Measurements from ENCODE around the gene ZFP36L2. TPM values are rescaled to one million over a fixed set of nuclear protein-coding genes. Genes with fewer than 3 reads are reported as not detected.

Gene ZFP36L2
- polyA plus RNA-seq, 1 of the 3 experiments (the other 2 are of a cell fraction): 18.4 TPM

DNA sequence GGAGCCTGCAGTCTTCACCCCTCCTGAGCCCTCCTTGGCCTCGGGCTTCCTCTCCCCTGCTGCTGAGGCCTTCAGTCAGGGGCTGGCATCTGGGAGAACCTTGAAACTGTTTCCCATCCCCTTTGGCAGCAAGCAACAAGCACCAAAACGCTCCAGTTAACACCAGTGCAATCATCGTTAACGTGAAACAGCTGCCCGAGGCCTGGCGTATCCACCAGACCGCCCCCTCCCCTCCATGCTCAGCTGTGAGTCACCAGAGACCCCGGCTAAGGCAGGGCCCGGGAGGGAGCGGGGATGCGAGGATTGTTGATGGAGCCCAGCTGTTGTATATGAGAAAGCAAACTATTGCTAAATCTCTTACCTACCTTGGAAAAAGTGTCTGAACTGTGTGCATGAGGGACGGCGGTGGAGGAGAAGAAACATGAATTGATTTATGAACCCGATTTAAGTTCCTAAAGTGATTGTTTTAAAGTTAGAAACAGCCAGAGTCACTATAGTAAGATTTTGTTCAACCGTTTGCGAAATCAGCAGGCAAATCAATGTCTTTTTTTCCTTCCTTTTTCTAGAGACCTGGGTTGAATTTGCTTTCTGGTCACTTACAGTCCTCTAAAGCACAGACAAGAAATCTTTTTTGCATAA is 5.2 kb downstream of the ZFP36L2 start (continued):
- TF ChIP-seq, protein P1, sequence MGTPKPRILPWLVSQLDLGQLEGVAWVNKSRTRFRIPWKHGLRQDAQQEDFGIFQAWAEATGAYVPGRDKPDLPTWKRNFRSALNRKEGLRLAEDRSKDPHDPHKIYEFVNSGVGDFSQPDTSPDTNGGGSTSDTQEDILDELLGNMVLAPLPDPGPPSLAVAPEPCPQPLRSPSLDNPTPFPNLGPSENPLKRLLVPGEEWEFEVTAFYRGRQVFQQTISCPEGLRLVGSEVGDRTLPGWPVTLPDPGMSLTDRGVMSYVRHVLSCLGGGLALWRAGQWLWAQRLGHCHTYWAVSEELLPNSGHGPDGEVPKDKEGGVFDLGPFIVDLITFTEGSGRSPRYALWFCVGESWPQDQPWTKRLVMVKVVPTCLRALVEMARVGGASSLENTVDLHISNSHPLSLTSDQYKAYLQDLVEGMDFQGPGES (IDR thresholded peaks at IDR 0.05; ENCODE audit: low read depth, low read length): no peak
- peak; percentile 86 for TF ChIP-seq CHD2 (IDR thresholded peaks at IDR 0.05; ENCODE audit: low read length, partially characterized antibody)
- no peak for TF ChIP-seq EZH2phosphoT487 (IDR thresholded peaks at IDR 0.05; ENCODE audit: borderline replicate concordance, low read depth)
- no peak for TF ChIP-seq NRF1 (IDR thresholded peaks at IDR 0.05; ENCODE audit: low read depth, low read length)
- TF ChIP-seq RFX5 (IDR thresholded peaks at IDR 0.05; ENCODE audit: low read length): no peak
- TF ChIP-seq POLR2AphosphoS5 (IDR thresholded peaks at IDR 0.05; ENCODE audit: low read depth, low read length): peak; percentile 75
- TF ChIP-seq, protein P2, sequence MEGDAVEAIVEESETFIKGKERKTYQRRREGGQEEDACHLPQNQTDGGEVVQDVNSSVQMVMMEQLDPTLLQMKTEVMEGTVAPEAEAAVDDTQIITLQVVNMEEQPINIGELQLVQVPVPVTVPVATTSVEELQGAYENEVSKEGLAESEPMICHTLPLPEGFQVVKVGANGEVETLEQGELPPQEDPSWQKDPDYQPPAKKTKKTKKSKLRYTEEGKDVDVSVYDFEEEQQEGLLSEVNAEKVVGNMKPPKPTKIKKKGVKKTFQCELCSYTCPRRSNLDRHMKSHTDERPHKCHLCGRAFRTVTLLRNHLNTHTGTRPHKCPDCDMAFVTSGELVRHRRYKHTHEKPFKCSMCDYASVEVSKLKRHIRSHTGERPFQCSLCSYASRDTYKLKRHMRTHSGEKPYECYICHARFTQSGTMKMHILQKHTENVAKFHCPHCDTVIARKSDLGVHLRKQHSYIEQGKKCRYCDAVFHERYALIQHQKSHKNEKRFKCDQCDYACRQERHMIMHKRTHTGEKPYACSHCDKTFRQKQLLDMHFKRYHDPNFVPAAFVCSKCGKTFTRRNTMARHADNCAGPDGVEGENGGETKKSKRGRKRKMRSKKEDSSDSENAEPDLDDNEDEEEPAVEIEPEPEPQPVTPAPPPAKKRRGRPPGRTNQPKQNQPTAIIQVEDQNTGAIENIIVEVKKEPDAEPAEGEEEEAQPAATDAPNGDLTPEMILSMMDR (IDR thresholded peaks at IDR 0.05): no peak
- peak; percentile 83 for TF ChIP-seq JUND (IDR thresholded peaks at IDR 0.05)
- peak; percentile 74 for TF ChIP-seq MXI1 (IDR thresholded peaks at IDR 0.05; ENCODE audit: low read depth, low read length)
- no peak for TF ChIP-seq YY1 (IDR thresholded peaks at IDR 0.05; ENCODE audit: low read depth)
- TF ChIP-seq GATA2 (CRISPR knock-in tag; IDR thresholded peaks at IDR 0.05): peak; percentile 65
- TF ChIP-seq TCF12 (IDR thresholded peaks at IDR 0.05): peak; percentile 96
- peak; percentile 75 for TF ChIP-seq NFIC (IDR thresholded peaks at IDR 0.05; ENCODE audit: borderline replicate concordance)
- no peak for TF ChIP-seq GABPA (IDR thresholded peaks at IDR 0.05; ENCODE audit: low read depth)
- no peak; the same call in 1 of the 2 replicates for TF ChIP-seq ELF1 (IDR thresholded peaks at IDR 0.05)
- no peak for TF ChIP-seq USF1 (IDR thresholded peaks at IDR 0.05; ENCODE audit: borderline replicate concordance, low read depth)
- TF ChIP-seq MEF2A (IDR thresholded peaks at IDR 0.05; ENCODE audit: borderline replicate concordance, low read depth): no peak
- TF ChIP-seq, protein P3, sequence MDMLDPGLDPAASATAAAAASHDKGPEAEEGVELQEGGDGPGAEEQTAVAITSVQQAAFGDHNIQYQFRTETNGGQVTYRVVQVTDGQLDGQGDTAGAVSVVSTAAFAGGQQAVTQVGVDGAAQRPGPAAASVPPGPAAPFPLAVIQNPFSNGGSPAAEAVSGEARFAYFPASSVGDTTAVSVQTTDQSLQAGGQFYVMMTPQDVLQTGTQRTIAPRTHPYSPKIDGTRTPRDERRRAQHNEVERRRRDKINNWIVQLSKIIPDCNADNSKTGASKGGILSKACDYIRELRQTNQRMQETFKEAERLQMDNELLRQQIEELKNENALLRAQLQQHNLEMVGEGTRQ (IDR thresholded peaks at IDR 0.05; ENCODE audit: borderline replicate concordance, low read depth, low read length): no peak
